Vagina (tissue), 2 donors: ENCODE measurements around the gene RANBP10. TPM values are rescaled to one million over a fixed set of nuclear protein-coding genes. Genes with fewer than 3 reads are reported as not detected.
"Not testable (repeated sequence)": the region's sequence is repeated elsewhere in the genome, so short reads cannot be mapped to it uniquely, and the experiment has no call there.

Experiments
- DNase-seq, 2 donors: peaks; one replicate each; pipeline ENCODE4 v3.0.0-alpha.2; 2017; ENCODE audit errors: extremely low spot score in 2 of 2
- H3K27ac ChIP-seq: fragments of 200-600 bp; sonication (generic); one replicate; pipeline ENCODE4 v1.5.1; 2019
- H3K27me3 ChIP-seq: fragments of 200-600 bp; sonication (generic); one replicate; pipeline ENCODE4 v1.5.1; 2019
- H3K36me3 ChIP-seq, 2 donors: fragments of 200-600 bp; sonication (generic); one replicate each; pipeline ENCODE4 v1.5.1; 2017 to 2019
- H3K4me1 ChIP-seq: fragments of 200-600 bp; sonication (generic); one replicate; pipeline ENCODE4 v1.5.1; 2019
- H3K4me3 ChIP-seq, 2 donors: fragments of 200-600 bp; sonication (generic); 1 replicate in 1 of 2; 2 replicates in 1 of 2; pipeline ENCODE4 v1.5.1; 2016 to 2019
- H3K9me3 ChIP-seq: fragments of 200-600 bp; sonication (generic); one replicate; pipeline ENCODE4 v1.5.1; 2019
- POLR2A ChIP-seq, 2 donors: fragments of 450-650 bp; IDR thresholded peaks; one replicate each; pipeline ENCODE4 v1.6.1; 2017; ENCODE audit warnings: antibody characterized with exemption in 2 of 2, mild to moderate bottlenecking in 2 of 2, moderate library complexity in 2 of 2
- POLR2AphosphoS5 ChIP-seq, 2 donors: sonication (generic); formaldehyde crosslinking; IDR thresholded peaks; one replicate each; pipeline ENCODE4 v1.9.0; 2017; ENCODE audit warnings: antibody characterized with exemption in 2 of 2, mild to moderate bottlenecking in 2 of 2, low read depth in 1 of 2; ENCODE audit not compliant: insufficient read depth in 1 of 2
- intact Hi-C: fragments of 100-400 bp; cut with DNase I; formaldehyde crosslinking; loops from one replicate; pipeline ENCODE4 v1.15.1; 2023
- total RNA-seq: library from RNA; depleted of rRNA; stranded (reverse); fragments of >200 nt; gene quantifications from one replicate; pipeline ENCODE4 v1.2.3, GENCODE V29; 2016
- TF ChIP-seq, protein P1 (sequence below), 3 experiments: fragments of 450-650 bp in 2 of 3; fragments of 200-600 bp in 1 of 3; sonication (generic) in 1 of 3; IDR thresholded peaks; one replicate each; pipeline ENCODE4 v1.5.1; 2017 to 2019; ENCODE audit warnings: antibody characterized with exemption in 3 of 3, mild to moderate bottlenecking in 2 of 3, moderate library complexity in 2 of 3

RANBP10 gene
- total RNA-seq, 1 donor from 2014 or later: 17.9 TPM

DNA sequence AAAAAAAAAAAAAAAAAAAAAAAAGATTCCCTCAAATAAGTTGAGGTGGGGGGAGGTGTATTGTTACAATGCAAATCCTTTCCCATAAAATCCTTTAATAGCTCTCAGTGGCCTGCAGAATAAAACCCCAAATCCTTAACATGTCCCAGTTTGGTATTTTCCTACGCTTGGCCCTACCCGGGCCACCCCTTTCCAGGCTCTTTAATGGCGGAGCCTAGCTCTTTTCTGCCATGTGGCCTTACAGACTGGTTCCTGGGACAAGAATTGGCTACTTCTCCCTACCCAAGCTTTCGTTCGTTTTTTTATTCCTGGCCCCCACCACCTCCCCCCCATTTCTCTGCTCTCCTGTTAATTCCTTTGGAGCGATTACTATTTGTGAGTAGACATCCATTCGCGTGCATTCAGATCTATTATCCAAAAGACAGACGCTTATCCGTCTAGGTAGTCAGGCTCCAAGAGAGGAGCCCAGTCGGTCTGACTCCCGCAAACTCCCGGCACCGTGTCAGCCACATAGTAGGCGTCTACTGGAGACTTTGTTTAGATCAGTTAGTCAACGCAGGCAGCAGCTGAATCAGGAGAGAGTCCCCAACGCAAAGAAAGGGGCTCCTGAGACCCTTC, 34.9 kb upstream of the RANBP10 start:
- no peak for DNase-seq

DNA sequence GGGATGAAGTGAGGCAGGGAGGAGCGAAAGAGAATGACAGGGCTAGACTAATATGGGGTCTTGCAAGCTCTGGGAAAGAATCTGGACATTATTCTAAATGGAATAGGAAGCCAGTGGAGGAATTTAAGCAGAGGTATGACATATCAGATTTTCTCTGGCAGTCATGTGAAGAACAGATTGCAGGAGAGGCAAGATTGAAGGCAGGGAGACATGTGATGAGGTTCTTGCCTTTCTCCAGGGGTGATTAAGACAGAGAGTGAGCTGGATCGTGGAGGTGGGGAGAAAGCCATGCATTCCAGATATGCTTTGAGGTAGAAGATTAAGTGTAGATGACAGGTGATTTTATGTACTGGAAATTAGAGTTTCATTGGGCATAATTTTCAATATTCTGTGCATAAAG, 31.5 kb upstream of the RANBP10 start:
- Histone ChIP-seq H3K4me1 (peaks cover 19% of the 10 kb centered on the region), H3K36me3 (no peaks in the 10 kb centered on the region), H3K27me3 (no peaks in the 10 kb centered on the region), H3K27ac (no peak overlapping the region), H3K4me3 (no peak overlapping the region), H3K9me3 (no peaks in the 10 kb centered on the region)
- intact Hi-C loops: no loop called here
- DNase-seq: no peak
- TF ChIP-seq, protein P1, sequence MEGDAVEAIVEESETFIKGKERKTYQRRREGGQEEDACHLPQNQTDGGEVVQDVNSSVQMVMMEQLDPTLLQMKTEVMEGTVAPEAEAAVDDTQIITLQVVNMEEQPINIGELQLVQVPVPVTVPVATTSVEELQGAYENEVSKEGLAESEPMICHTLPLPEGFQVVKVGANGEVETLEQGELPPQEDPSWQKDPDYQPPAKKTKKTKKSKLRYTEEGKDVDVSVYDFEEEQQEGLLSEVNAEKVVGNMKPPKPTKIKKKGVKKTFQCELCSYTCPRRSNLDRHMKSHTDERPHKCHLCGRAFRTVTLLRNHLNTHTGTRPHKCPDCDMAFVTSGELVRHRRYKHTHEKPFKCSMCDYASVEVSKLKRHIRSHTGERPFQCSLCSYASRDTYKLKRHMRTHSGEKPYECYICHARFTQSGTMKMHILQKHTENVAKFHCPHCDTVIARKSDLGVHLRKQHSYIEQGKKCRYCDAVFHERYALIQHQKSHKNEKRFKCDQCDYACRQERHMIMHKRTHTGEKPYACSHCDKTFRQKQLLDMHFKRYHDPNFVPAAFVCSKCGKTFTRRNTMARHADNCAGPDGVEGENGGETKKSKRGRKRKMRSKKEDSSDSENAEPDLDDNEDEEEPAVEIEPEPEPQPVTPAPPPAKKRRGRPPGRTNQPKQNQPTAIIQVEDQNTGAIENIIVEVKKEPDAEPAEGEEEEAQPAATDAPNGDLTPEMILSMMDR (IDR thresholded peaks at IDR 0.05): no peak
- TF ChIP-seq POLR2A (IDR thresholded peaks at IDR 0.05): no peak
- TF ChIP-seq POLR2AphosphoS5 (IDR thresholded peaks at IDR 0.05; ENCODE audit: insufficient read depth in 1 of 2, low read depth in 1 of 2): no peak

More for the DNA sequence above, 34.9 kb upstream of the RANBP10 start:
- Histone ChIP-seq H3K27ac (peak overlapping the region; percentile 100), H3K4me3 (peak overlapping the region; percentile 64 to 72), H3K27me3 (no peaks in the 10 kb centered on the region), H3K4me1 (peaks cover 42% of the 10 kb centered on the region), H3K9me3 (no peaks in the 10 kb centered on the region), H3K36me3 (no peaks in the 10 kb centered on the region)
- TF ChIP-seq POLR2AphosphoS5 (IDR thresholded peaks at IDR 0.05; ENCODE audit: insufficient read depth in 1 of 2, low read depth in 1 of 2): no peak
- TF ChIP-seq, protein P1 (IDR thresholded peaks at IDR 0.05): no peak
- no peak for TF ChIP-seq POLR2A (IDR thresholded peaks at IDR 0.05)
- intact Hi-C loops: no loop called here

DNA sequence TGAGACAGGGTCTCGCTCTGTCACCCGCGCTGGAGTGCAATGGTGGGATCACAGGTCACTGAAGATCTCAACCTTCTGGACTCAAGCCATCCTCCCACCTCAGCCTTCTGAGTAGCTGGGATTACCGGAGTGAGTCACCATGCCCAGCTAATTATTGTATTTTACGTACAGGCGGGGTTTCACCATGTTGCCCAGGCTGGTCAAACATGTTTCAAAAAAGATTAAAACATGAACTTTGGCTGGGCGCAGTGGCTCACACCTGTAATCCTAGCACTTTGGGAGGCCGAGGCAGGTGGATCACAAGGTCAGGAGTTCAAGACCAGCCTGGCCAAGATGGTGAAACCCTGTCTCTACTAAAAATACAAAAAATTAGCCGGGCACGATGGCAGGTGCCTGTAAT, 30.8 kb upstream of the RANBP10 start:
- DNase-seq, H3K4me3 ChIP-seq, H3K27ac ChIP-seq, H3K27me3 ChIP-seq, H3K36me3 ChIP-seq, H3K9me3 ChIP-seq, intact Hi-C loops: not testable (repeated sequence)
- H3K4me1 ChIP-seq: peaks cover 23% of the 10 kb centered on the region

DNA sequence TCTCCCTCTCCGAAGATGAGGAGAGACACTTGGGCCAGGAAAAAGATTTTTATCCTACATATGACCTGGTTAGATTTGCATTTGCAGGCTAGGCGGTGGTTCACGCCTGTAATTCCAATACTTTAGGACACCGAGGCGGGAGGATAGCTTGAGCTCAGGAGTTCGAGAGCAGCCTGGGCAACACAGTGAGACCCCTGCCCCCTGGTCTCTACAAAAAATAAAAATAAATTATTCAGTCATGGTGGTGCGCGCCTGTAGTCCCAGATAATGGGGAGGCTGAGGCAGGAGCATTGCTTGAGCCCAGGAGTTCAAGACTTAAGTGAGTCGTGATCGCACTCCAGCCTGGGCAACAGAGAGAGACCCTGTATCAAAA, 27.9 kb upstream of the RANBP10 start:
- peaks cover 0 to 31% of the 10 kb centered on the region in 2 donors for H3K36me3 ChIP-seq
- H3K9me3 ChIP-seq: no peaks in the 10 kb centered on the region
- H3K4me1 ChIP-seq: peaks cover 20% of the 10 kb centered on the region
- DNase-seq: no peak
- TF ChIP-seq POLR2A (IDR thresholded peaks at IDR 0.05) (no peak), POLR2AphosphoS5 (IDR thresholded peaks at IDR 0.05; ENCODE audit: insufficient read depth in 1 of 2, low read depth in 1 of 2) (no peak)
- TF ChIP-seq, protein P1 (IDR thresholded peaks at IDR 0.05): no peak
- H3K27ac ChIP-seq: peak overlapping the region; percentile 24
- H3K4me3 ChIP-seq: peak overlapping the region; percentile 64 to 70
- intact Hi-C loops: no loop called here
- H3K27me3 ChIP-seq: no peaks in the 10 kb centered on the region

DNA sequence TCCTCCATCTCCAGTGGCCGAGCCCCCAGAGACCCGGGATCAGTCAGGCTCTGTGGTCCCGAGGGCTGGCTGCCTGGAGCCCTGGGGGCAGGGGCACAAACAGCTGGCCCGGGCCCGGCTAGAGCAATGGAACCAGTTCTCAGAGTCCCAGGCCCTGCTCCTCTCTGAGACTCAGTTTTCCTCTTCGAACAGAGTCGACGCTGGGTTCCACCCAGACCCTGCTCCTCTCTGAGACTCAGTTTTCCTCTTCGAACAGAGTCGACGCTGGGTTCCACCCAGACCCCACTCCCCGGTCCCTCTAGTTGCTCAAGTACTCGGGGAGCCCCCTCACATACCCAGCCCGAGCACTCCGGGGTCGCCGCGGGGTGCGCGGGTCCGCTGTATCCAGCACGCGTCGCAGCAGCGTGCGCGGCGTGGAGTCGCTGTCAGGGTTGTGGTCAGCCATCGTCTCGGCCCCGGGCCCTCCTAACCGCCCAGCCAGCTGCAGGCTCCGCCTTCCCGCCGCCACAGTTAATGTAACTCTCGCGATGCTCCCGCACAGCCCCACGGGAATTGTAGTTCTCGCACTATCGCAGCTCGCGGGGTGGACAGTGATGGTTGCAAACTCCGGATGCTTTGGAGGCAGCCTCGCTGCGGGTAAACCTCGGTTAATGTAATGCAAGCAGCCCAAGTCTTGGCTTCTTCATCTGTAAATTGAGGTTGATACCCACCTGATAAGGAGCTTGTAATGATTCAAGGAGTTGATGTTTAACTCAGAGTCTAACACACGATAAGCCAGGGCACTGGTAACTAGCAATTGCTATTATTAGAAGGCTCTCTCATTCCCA, 27.3 kb upstream of the RANBP10 start:
- Histone ChIP-seq H3K36me3 (peaks cover 0 to 32% of the 10 kb centered on the region in 2 donors), H3K27me3 (no peaks in the 10 kb centered on the region), H3K4me3 (peak overlapping the region; percentile 64 to 70), H3K4me1 (peaks cover 20% of the 10 kb centered on the region), H3K27ac (peak overlapping the region; percentile 24), H3K9me3 (no peaks in the 10 kb centered on the region)
- no peak for DNase-seq
- TF ChIP-seq POLR2AphosphoS5 (IDR thresholded peaks at IDR 0.05; ENCODE audit: insufficient read depth in 1 of 2, low read depth in 1 of 2) (peak; percentile 82 to 92), POLR2A (IDR thresholded peaks at IDR 0.05) (peak in 1 of 2 donors; percentile 49)
- TF ChIP-seq, protein P1 (IDR thresholded peaks at IDR 0.05): no peak
- intact Hi-C loops: no loop called here
